K562 (cell line): Measurements from ENCODE around the gene STK11. TPM values are rescaled to one million over a fixed set of nuclear protein-coding genes. Genes with fewer than 3 reads are reported as not detected.

Source experiments
- CHD4 ChIP-seq: fragments of 200-600 bp; sonication (generic); IDR thresholded peaks from 3 replicates; pipeline ENCODE4 v1.6.1; 2012; ENCODE audit warnings: low read depth, mild to moderate bottlenecking, mixed read lengths, low read length, inconsistent platforms; ENCODE audit not compliant: insufficient read depth, insufficient replicate concordance, poor library complexity, severe bottlenecking
- CREM ChIP-seq: IDR thresholded peaks from 2 replicates; pipeline ENCODE4 v1.6.1; 2014; ENCODE audit warnings: antibody characterized with exemption, low read depth
- EP300 ChIP-seq: IDR thresholded peaks from 2 replicates; pipeline ENCODE4 v1.6.1; 2012; ENCODE audit warnings: low read length, improper control_type of control experiment
- ETV1 ChIP-seq: fragments of 450-650 bp; conservative IDR thresholded peaks from 2 replicates; pipeline ENCODE4 v1.6.1; 2016; ENCODE audit warnings: missing genetic modification characterization, control low read depth, low read depth, missing compliant biosample characterization
- KDM2B ChIP-seq: fragments of 250-450 bp; sonication (Bioruptor Pico); IDR thresholded peaks from 2 replicates; pipeline ENCODE4 v1.8.0; 2021; ENCODE audit warnings: mild to moderate bottlenecking, moderate library complexity
- MEIS2 ChIP-seq: fragments of 450-650 bp; IDR thresholded peaks from 2 replicates; pipeline ENCODE4 v1.6.1; 2014; ENCODE audit warnings: mild to moderate bottlenecking; ENCODE audit not compliant: partially characterized antibody
- NFE2 ChIP-seq: IDR thresholded peaks from 2 replicates; pipeline ENCODE4 v1.6.1; 2014; ENCODE audit warnings: antibody characterized with exemption, low read depth
- NR3C1 ChIP-seq: sonication (generic); formaldehyde crosslinking; IDR thresholded peaks from 2 replicates; pipeline ENCODE4 v1.8.1; 2022; ENCODE audit warnings: missing genetic modification reagents
- PCBP1 ChIP-seq: fragments of 200-400 bp; formaldehyde crosslinking; IDR thresholded peaks from 2 replicates; pipeline ENCODE4 v1.6.1; 2018; ENCODE audit warnings: mild to moderate bottlenecking, low read depth, low read length; ENCODE audit not compliant: poor library complexity, severe bottlenecking
- PML ChIP-seq: IDR thresholded peaks from 2 replicates; pipeline ENCODE4 v1.6.1; 2012; ENCODE audit warnings: low read length, inconsistent platforms
- RBBP5 ChIP-seq: fragments of 200-600 bp; sonication (generic); IDR thresholded peaks from 2 replicates; pipeline ENCODE4 v1.6.1; 2012; ENCODE audit warnings: borderline replicate concordance, mild to moderate bottlenecking, low read length, control low read depth, inconsistent platforms; ENCODE audit not compliant: insufficient read depth, poor library complexity, severe bottlenecking
- RBM22 ChIP-seq: fragments of 200-400 bp; formaldehyde crosslinking; IDR thresholded peaks from 2 replicates; pipeline ENCODE4 v1.6.1; 2018; ENCODE audit warnings: low read length, low read depth; ENCODE audit not compliant: poor library complexity, severe bottlenecking
- RUNX1 ChIP-seq: sonication (generic); IDR thresholded peaks from 2 replicates; pipeline ENCODE4 v1.6.1; 2016; ENCODE audit warnings: antibody characterized with exemption, low read depth
- SREBF2 ChIP-seq: sonication (generic); formaldehyde crosslinking; IDR thresholded peaks from 2 replicates; pipeline ENCODE4 v1.4.0; 2020; ENCODE audit warnings: mild to moderate bottlenecking, missing genetic modification reagents
- ZNF324 ChIP-seq: fragments of 250-450 bp; sonication (Bioruptor Pico); IDR thresholded peaks from 2 replicates; pipeline ENCODE4 v1.4.0; 2020; ENCODE audit warnings: mild to moderate bottlenecking
- ZNF696 ChIP-seq: fragments of 250-450 bp; sonication (Bioruptor Pico); conservative IDR thresholded peaks from 2 replicates; pipeline ENCODE4 v1.4.0; 2020; ENCODE audit warnings: mild to moderate bottlenecking, moderate library complexity
- polyA plus RNA-seq, 8 experiments: library from polyadenylated mRNA; depleted of rRNA in 4 of 8; stranded (reverse) in 5 of 8; unstranded in 3 of 8; fragments of >200 nt; fragmentation: Nextera tagmentation in 2 of 8; fragmentation: Illumina TruSeq in 1 of 8; extraction: Ambion mirVana in 2 of 8; extraction: Trizol in 1 of 8; gene quantifications; 2 replicates each; pipeline versions ENCODE4 v1.2.1 to v1.2.3, GENCODE V29; 2011 to 2014; ENCODE audit warnings: inconsistent platforms in 1 of 8, missing spikeins in 1 of 8
- total RNA-seq, 7 experiments: library from RNA; depleted of rRNA in 6 of 7; stranded (reverse); fragments of >200 nt in 6 of 7; fragmentation: Illumina TruSeq in 2 of 7; extraction: Trizol in 2 of 7; gene quantifications; 2 replicates each; pipeline versions ENCODE4 v1.2.1 to v1.2.3, GENCODE V29; 2011 to 2021; ENCODE audit warnings: low replicate concordance in 1 of 7

The STK11 gene
- total and polyA plus RNA-seq, 9 of the 15 experiments (the other 6 are each of a cell fraction or from before 2014, with no cell fraction given) = 0.15 to 96.5 (median 31.7) TPM

DNA sequence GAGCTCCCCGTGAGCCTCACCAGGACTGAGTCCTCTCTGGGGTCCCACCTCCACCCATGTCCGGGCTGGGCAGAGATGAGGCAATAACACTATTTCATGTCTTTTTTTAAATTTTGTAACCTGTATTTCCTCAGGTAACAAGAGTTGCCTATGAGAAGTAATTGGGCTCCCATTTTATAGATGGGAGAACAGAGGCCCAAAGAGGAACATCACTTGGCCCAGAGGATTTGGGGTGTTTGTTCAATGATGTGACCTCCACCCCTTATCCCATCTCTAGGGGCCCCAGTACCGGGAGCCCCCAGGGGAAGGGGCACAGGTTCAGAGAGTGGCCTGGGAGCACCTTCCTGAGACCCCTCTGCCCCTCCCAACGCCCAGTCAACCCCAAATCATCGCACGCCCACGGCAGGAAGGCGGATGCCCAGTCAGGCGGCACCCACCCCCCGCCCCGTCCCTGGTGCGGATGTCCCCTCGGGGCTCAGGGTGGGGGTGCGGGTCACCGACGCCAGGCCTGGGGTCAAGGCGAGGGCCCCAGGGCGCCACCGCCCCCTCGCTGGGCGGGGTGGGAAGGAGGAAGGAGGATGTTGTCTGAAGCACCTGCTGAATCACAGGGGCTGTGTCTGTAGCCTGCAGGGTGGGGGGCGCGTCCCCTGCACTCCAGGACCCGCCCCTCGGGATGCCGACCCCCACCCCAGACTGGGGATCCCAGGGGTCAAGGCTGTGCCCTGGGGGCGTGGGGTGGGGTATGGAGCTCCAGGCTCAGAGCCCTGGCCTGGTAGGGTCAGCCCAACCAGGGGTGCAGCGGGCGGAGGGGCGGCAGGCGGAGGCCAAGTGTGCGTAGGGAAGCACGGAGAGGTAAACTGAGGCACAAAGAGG, 54.5 kb downstream of the STK11 start (continued):
- TF ChIP-seq EP300 (no peak), PCBP1 (peak; percentile 73), RBM22 (no peak), KDM2B (CRISPR knock-in tag) (no peak), ZNF696 (CRISPR knock-in tag) (no peak), NFE2 (0 out of 2 replicates have a peak, but pooled peaks have one; percentile 10), RUNX1 (no peak), ETV1 (tag) (0 out of 2 replicates have a peak, but pooled peaks have one; percentile 36), PML (no peak), CREM (peak; percentile 27; the same call in 1 of the 2 replicates), MEIS2 (no peak), CHD4 (peak; percentile 88), RBBP5 (peak; percentile 10), NR3C1 (CRISPR knock-in tag) (0 out of 2 replicates have a peak, but pooled peaks have one; percentile 28), ZNF324 (no peak), SREBF2 (CRISPR knock-in tag) (no peak)
